NK-92 treated with Interleukin-12 subunit alpha and Interleukin-12 subunit beta, amount 100 ng/mL, for 24 hours (cell line): ENCODE results near the gene SSTR5.

Experiments used
- DNase-seq: peaks from one replicate; lab custom pipeline; 2025; lab: John Stamatoyannopoulos, UW

The SSTR5 gene

DNA sequence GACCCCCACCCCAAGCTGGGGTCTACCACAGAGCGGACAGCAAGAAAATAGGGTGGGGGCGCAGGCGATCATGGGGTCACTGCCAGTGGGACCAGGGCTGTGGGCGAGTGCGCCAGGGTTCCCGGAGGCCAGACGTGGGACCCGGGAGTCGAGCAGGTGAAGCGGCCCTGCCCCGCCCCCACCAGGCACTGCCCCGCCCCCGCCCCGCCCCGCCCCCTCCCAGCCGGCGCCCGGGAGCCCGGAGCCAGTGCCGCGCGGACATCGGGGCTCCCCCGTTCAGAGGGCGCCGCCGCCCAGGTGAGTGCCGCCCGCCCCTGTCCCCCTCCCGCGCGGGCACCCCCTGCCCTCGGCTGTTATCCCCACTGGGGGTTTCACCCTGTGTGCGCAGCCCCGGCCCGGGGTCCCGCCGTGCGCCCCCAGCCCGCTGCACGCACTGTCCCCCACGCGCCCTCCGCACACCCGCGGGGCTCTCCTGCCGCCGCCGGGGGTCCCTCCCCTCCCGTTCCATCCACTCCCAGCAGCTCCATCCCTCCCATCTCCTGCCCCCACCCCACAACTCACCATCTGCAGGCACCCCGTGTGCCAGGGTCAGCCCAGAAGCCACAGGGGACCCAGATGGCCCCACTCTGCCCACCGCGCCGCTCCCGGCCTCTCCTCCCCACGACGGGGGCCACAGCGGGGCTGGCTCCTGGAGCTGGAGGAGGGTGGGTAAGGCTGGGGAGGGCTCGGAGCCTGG lies at the start of gene SSTR5:
Gene SSTR5, plus strand, starts transcription at position 222 of the 736 bp plus-strand sequence. CDS start 6,122 bp downstream, outside the sequence.
- DNase-seq: no peak

GRCh38 chr16:1024138-1024537 lies 48.4 kb upstream of the SSTR5 start:
- no peak for DNase-seq

DNA sequence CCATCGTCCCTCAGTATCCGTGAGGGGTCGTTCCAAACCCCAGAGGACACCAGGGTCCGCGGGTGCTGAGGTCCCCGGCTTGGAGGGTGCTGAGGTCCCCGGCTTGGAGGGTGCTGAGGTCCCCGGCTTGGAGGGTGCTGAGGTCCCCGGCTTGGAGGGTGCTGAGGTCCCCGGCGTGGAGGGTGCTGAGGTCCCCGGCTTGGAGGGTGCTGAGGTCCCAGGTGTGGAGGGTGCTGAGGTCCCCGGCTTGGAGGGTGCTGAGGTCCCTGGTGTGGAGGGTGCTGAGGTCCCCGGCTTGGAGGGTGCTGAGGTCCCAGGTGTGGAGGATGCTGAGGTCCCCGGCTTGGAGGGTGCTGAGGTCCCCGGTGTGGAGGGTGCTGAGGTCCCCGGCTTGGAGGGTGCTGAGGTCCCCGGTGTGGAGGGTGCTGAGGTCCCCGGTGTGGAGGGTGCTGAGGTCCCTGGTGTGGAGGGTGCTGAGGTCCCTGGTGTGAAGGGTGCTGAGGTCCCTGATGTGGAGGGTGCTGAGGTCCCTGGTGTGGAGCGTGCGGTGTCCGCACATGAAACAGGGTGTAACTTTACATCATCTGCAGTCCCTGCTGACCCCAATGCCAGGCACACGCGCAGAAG lies 47.3 kb upstream of the SSTR5 start:
- peak; percentile 66 for DNase-seq

DNA sequence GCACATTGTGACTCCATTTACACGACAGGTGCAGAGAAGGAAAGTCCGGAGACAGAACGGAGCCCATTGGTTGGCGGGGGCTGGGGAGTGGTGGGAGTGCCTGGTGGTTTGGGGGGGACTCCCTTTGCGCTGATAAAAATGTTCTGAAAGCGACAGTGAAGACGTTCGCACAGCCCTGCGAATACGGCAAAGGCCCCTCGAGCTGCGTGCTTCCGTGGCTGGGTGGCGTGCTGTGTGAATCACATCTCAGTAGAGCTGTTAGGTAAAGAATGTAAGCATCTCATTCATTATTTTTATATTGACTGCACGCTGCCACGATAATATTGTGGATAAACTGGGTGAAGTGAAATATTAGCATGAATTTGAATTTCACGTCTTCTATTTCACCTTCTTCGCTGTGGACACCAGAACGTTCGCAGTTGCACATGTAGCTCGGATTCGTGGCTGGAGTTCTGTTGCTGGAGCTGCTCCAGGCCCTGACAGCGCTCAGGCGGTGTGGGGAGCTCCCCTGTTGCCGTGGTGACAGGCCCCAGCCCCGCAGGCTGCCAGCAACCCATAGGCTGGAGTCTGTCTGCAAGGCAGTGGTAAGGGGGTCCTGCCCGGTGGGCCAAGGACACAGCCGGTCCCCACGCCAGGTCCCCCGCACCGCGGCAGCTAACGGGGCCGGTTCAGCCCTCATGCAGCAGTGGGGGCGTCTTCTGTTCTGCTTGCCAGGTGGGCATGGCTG lies 46.3 kb upstream of the SSTR5 start:
- DNase-seq: no peak

DNA sequence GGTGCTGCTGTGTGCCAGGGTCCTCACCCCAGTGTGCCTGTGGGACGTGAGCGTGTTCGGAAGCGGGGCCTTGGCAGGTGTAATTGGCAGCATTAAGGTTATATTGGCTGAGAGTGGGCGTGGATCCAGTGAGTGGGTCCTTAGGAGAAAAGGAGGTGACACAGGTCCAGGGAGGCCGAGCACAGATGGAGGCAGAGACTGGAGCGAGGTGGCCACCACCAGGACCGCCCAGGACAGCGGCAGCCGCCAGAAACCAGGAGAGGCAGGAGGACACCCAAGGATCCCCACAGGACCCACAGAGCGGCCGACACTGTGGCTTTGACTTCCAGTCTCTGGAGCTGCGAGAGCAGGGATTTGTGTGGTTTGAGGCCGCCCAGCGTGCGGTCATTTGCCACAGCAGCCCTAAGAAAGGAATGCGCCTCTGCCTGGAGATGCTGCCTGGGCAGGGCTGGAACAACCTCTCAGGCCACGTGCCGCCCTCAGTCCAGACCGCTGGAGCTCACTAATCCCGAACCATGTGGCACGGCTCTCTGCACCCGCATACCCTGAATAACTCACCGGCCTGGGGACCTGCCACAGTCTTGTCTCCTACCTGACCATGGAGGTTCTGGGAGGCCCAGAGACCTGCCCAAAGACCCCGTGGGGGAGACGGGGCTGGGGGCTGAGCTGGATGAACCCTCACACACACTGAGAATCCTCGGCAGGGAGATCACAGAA lies 45.6 kb upstream of the SSTR5 start:
- no peak for DNase-seq

GRCh38 chr16:1027501-1027815 lies 45.1 kb upstream of the SSTR5 start:
- no peak for DNase-seq

DNA sequence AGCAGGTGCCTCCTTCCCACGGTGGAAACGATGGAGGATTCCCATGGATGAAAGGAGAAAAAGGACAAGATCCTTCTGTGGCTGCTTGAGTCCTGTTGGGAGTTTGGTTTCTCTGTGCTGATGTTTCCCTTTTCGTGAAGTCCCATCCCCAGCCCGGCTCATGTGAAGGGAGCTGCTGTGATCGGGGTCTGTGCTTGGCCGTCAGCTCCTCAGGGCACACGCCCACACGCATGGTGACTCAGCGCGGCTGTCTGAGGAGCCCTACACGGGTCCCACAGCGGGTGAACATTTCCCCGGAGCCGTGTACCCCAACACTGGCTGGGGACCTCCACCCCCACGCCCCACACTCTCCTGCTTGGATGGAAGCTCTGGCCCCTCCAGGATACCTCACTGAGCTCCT lies 44.5 kb upstream of the SSTR5 start:
- DNase-seq: no peak

GRCh38 chr16:1028524-1029258 lies 43.9 kb upstream of the SSTR5 start:
- DNase-seq: no peak

DNA sequence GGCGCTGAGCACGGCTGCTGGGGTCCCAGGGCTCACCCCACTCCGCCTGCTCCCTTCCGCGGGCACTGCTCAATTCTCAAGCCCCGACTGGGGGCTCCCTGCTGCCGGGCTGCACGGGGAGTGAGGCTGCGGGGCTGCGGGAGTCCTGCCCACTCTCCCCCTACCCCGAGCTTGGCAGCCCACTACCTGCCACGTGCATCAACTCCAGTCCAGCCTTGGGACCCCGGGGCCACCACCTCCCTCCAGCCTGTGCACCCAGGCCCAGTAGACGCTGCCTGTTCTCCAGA lies 43.3 kb upstream of the SSTR5 start:
- no peak for DNase-seq

DNA sequence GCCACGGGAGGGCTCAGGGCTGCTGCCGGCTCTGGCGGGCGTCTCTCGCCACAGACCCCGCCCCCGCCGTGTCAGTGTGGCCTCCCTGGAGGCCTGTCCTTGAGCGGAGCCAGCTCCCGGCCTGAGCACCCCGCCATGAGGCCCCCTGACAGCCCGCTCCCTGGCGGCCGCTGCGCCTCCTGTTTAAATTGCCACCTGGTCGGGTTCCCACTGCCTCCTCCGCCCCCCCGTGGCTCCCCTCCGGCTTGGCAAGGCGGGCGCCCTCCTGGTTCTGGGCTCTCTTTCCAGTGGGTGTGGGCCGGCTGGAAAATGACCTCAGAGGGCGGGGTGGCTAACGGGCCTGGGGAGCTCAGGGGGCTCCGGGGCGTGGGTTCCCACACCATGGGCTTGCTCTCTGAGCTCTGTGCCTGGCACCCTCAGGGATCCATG lies 42.1 kb upstream of the SSTR5 start:
- DNase-seq: no peak

DNA sequence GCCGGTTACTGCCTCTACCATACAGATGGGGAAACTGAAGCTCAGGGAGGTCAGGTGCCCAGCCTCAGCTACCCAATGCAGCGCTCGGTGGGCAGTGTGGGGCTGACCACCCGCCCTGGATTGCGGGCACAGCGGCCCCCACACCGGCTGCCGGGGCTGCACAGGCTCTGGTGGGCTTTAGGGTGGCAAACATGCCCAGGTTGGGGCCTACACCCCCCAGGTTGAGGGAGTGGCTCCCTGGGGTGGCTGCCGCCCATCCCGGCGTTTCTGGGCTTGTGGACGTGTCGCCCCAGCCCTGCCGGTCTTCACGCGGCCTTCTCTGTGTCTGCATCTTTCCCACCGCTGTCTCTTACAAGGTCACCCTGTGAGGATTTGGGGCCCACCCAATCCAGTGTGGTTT lies 40.9 kb upstream of the SSTR5 start:
- DNase-seq: no peak

DNA sequence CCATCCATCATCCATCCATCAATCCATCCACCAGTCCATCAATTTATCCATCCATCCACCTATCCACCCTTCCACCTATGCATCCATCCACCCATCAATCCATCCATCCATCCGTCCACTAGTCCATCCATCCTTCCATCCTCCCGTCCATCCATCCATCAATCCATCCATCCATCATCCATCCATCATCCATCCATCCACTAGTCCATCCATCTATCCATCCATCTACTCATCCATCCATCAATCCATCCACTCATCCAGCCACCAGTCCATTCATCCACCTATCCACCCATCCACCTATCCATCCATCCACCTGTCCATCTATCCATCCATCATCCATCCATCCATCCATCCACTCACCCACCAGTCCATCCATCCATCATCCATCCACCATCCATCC lies 39.9 kb upstream of the SSTR5 start:
- no peak for DNase-seq

DNA sequence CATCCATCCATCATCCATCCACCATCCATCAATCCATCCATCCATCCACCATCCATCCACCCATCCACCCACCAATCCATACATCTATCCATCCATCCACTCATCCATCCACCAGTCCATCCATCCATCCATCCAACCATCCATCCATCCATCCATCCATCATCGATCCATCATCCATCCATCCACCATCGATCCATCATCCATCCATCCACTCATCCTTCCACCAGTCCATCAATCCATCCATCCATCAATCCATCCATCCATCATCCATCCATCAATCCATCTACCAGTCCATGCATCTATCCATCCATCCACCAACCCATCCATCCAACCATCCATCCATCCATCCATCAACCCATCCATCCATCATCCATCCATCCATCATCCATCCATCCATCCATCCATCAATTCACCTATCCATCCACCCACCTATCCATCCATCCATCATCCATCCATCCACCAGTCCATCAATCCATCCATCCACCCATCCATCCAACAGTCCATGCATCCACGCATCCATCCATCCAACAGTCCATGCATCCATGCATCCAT lies 39.3 kb upstream of the SSTR5 start:
- no peak for DNase-seq

DNA sequence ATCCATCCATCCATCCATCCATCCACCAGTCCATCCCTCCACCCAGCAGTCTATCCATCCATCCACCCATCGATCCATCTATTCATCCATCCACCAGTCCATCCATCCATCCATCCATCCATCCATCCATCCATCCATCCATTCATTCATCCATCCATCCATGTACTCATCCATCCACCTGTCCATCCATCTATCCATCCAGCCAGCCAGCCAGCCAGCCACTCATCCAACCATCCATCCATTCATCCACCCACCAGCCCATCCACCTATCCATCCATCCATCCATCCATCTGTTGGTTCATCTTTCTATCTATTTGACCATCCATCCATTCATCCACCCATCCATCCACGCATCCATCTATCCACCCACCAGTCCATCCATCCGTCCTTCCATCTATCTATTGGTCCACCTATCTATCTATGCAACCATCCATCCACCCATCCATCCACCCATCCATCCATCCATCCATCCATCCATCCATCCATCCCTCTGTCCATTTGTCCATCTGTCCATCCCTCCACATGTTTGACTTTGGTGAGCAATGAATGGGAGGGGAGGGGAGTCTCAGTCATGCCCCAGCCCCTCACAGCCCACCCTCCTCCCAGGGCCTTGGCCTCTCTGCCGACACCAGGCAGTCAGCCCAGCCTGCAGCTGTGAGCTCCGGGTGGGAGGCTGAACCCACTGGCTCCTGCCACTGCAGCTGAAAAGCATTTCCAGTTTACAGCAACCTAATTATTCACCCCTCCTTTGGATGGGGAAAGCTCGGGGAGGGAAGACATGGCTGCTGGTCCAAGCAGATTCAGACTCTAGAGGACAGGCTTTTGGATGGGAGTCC lies 38.1 kb upstream of the SSTR5 start:
- DNase-seq: no peak

DNA sequence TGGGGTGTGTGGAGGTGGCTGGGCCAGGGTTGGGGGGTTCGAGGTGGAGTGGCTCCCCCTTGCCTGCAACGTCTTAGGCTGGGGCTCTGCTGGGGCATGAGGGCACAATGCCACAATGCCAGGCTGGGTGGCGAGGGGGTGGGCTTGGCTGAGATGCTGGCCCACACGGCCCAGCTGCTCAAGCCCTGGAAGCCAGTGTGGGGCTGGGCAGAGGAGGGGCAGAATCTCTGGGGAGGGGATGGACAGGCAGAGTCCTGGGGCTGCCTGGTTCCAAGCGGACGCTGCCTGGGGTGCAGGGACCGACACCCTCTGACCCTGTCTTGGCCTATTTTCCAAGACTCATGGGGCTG lies 37.5 kb upstream of the SSTR5 start:
- no peak for DNase-seq

GRCh38 chr16:1036166-1036565 lies 36.4 kb upstream of the SSTR5 start:
- no peak for DNase-seq

- no peak for DNase-seq
Observed at GRCh38 chr16:1036726-1037393, 35.7 kb upstream of the SSTR5 start.

- DNase-seq: no peak
Observed at GRCh38 chr16:1037394-1038257, 34.9 kb upstream of the SSTR5 start.

DNA sequence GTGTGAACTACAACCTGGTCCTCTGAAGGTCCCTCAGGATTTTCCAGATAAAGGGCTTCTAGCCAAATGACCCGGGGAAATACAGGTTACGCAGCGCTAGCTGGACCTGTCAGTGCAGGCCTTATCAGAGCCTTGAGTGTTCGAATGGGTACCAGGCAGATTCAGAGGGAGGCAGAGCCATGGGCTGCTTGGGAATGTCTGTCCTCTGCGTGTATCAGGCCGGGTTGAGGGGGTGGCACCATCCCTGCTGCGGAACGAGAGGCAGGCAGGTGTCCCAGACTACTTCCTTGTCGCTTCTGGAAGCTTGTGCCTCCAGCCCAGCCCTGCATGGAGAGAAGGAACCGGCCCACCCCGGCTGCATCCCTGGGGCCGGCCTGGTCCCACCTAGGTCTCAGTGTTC lies 33.6 kb upstream of the SSTR5 start:
- no peak for DNase-seq

- DNase-seq: no peak
Observed at GRCh38 chr16:1039762-1040161, 32.8 kb upstream of the SSTR5 start.
